Sigmoid colon (tissue), 7 donors: ENCODE measurements around the gene ZRANB3. TPM values are rescaled to one million over a fixed set of nuclear protein-coding genes. Genes with fewer than 3 reads are reported as not detected.

Experiments used
- DNase-seq: peaks from one replicate; pipeline ENCODE4 v3.0.0-alpha.2; 2019
- H3K27ac ChIP-seq, 4 donors: fragments of 200-600 bp; sonication (generic); one replicate each; pipeline ENCODE4 v1.5.1; 2016 to 2019; ENCODE audit warnings: mild to moderate bottlenecking in 1 of 4
- H3K27me3 ChIP-seq, 3 donors: fragments of 200-600 bp; sonication (generic); one replicate each; pipeline ENCODE4 v1.5.1; 2019; ENCODE audit warnings: mild to moderate bottlenecking in 1 of 3
- H3K36me3 ChIP-seq, 4 donors: fragments of 200-600 bp; sonication (generic); one replicate each; pipeline ENCODE4 v1.5.1; 2016 to 2019
- H3K4me1 ChIP-seq, 4 donors: fragments of 200-600 bp; sonication (generic); one replicate each; pipeline ENCODE4 v1.5.1; 2017 to 2019
- H3K4me3 ChIP-seq, 4 donors: fragments of 200-600 bp; sonication (generic); one replicate each; pipeline ENCODE4 v1.5.1; 2017 to 2019; ENCODE audit warnings: mild to moderate bottlenecking in 2 of 4, moderate library complexity in 1 of 4
- H3K9me3 ChIP-seq, 4 donors: fragments of 200-600 bp in 3 of 4; sonication (generic) in 3 of 4; one replicate each; pipeline versions ENCODE4 v1.5.1 to v1.6.1; 2013 to 2019
- EP300 ChIP-seq, 4 donors: sonication (generic); formaldehyde crosslinking; IDR thresholded peaks; one replicate each; pipeline ENCODE4 v1.6.1; 2017; ENCODE audit warnings: antibody characterized with exemption in 4 of 4
- POLR2A ChIP-seq, 2 donors: fragments of 450-650 bp; IDR thresholded peaks; one replicate each; pipeline ENCODE4 v1.6.1; 2016; ENCODE audit warnings: antibody characterized with exemption in 2 of 2, mild to moderate bottlenecking in 2 of 2, moderate library complexity in 2 of 2
- POLR2AphosphoS5 ChIP-seq, 4 donors: sonication (generic); formaldehyde crosslinking; IDR thresholded peaks; one replicate each; pipeline ENCODE4 v1.6.1; 2017; ENCODE audit warnings: antibody characterized with exemption in 4 of 4
- WGBS, 2 donors: extraction: QIAGEN DNeasy Blood & Tissue Kit; methylation state at CpG; one replicate each; pipeline ENCODE4 v1.1.7; 2013; 5-methylcytosine and 5-hydroxymethylcytosine counted together
- intact Hi-C: fragments of 100-400 bp; cut with DNase I; formaldehyde crosslinking; loops from one replicate; pipeline ENCODE4 v1.15.1; 2023
- polyA plus RNA-seq, 3 donors: library from polyadenylated mRNA; stranded (reverse); fragments of 200-250 nt; gene quantifications; one replicate each; pipeline ENCODE4 v1.2.3, GENCODE V29; 2013
- total RNA-seq, 4 donors: library from RNA; depleted of rRNA; stranded (reverse); fragments of >200 nt; gene quantifications; one replicate each; pipeline ENCODE4 v1.1.0, GENCODE V29; 2016
- TF ChIP-seq, protein P1 (sequence below), 4 experiments: fragments of 450-650 bp in 3 of 4; fragments of 200-600 bp in 1 of 4; IDR thresholded peaks; one replicate each; pipeline ENCODE4 v1.5.1; 2016 to 2019; ENCODE audit warnings: antibody characterized with exemption in 4 of 4, mild to moderate bottlenecking in 3 of 4, moderate library complexity in 2 of 4
- donor health status: healthy with polysubstance abuse.
- donor health status: Bipolar disorder and iron deficiency.
- donor health status: healthy.

ZRANB3 gene
- total and polyA plus RNA-seq, 7 donors: 1.2 to 7.2 (median 3.1) TPM

DNA sequence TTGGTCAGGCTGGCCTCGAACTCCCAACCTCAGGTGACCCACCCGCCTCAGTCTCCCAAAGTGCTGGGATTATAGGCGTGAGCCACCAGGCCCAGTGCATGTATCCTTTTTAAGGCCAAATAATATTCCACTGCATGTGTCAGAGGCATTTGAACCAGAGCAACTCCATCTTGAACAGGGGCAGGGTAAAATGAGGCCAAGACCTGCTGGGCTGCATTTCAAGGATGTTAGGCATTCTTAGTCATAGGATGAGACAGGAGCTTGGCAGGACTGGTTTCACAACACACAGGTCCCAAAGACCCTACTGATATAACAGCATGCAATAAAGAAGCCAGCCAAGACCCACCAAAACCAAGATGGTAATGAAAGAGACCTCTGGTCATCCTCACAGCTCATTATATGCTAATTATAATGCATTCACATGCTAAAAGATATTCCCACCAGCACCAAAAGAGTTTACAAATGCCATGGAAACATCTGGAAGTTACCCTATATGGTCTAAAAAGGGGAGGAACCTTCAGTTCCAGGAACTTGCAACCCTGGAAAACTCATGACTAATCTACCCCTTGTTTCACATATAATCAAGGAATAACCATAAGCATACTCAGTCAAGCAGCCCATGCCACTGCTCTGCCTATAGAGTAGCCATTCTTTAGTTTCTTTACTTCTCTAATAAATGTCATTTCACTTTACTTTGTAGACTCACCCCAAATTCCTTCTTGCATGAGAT lies 274.3 kb downstream of the ZRANB3 start:
- H3K9me3 ChIP-seq: no peaks in the 10 kb centered on the region
- intact Hi-C loops: no loop called here
- no peak overlapping the region for H3K27ac ChIP-seq
- no peaks in the 10 kb centered on the region for H3K27me3 ChIP-seq
- TF ChIP-seq POLR2A (IDR thresholded peaks at IDR 0.05) (no peak), POLR2AphosphoS5 (IDR thresholded peaks at IDR 0.05) (no peak), EP300 (IDR thresholded peaks at IDR 0.05) (no peak)
- TF ChIP-seq, protein P1, sequence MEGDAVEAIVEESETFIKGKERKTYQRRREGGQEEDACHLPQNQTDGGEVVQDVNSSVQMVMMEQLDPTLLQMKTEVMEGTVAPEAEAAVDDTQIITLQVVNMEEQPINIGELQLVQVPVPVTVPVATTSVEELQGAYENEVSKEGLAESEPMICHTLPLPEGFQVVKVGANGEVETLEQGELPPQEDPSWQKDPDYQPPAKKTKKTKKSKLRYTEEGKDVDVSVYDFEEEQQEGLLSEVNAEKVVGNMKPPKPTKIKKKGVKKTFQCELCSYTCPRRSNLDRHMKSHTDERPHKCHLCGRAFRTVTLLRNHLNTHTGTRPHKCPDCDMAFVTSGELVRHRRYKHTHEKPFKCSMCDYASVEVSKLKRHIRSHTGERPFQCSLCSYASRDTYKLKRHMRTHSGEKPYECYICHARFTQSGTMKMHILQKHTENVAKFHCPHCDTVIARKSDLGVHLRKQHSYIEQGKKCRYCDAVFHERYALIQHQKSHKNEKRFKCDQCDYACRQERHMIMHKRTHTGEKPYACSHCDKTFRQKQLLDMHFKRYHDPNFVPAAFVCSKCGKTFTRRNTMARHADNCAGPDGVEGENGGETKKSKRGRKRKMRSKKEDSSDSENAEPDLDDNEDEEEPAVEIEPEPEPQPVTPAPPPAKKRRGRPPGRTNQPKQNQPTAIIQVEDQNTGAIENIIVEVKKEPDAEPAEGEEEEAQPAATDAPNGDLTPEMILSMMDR (IDR thresholded peaks at IDR 0.05): no peak
- WGBS, 2 donors: 94 to 97% methylated on average over 3 of the region's 3 CpGs
- no peaks in the 10 kb centered on the region for H3K4me1 ChIP-seq
- no peaks in the 10 kb centered on the region for H3K36me3 ChIP-seq
- H3K4me3 ChIP-seq: no peak overlapping the region
- no peak for DNase-seq

DNA sequence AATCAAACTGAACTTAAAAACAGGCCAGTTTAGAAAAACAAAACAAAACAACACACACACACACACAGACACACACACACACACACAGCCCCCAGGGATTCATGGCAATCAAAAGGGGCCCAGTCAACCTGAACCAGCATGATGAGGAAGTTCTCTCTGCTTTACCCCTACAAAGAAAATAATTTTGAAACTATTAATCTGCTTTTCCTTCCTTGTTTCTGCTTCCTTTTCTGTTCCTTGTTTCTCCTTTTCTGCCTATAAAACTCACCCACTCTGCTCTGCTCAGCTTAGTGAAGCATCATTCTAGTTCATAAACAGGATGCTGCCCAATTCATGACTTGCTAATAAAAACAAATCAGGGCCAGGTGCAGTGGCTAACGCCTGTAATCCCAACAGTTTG lies 275.8 kb downstream of the ZRANB3 start:
- Histone ChIP-seq H3K27ac (no peak overlapping the region), H3K36me3 (no peaks in the 10 kb centered on the region), H3K9me3 (peaks cover 0 to 5% (median 3%) of the 10 kb centered on the region in 4 donors), H3K4me1 (no peaks in the 10 kb centered on the region), H3K27me3 (no peaks in the 10 kb centered on the region), H3K4me3 (no peak overlapping the region)
- intact Hi-C loops: no loop called here
- WGBS, 2 donors: 75 to 89% methylated on average over 1 of the region's 1 CpG
- DNase-seq: no peak
- TF ChIP-seq POLR2AphosphoS5 (IDR thresholded peaks at IDR 0.05) (no peak), POLR2A (IDR thresholded peaks at IDR 0.05) (no peak)

DNA sequence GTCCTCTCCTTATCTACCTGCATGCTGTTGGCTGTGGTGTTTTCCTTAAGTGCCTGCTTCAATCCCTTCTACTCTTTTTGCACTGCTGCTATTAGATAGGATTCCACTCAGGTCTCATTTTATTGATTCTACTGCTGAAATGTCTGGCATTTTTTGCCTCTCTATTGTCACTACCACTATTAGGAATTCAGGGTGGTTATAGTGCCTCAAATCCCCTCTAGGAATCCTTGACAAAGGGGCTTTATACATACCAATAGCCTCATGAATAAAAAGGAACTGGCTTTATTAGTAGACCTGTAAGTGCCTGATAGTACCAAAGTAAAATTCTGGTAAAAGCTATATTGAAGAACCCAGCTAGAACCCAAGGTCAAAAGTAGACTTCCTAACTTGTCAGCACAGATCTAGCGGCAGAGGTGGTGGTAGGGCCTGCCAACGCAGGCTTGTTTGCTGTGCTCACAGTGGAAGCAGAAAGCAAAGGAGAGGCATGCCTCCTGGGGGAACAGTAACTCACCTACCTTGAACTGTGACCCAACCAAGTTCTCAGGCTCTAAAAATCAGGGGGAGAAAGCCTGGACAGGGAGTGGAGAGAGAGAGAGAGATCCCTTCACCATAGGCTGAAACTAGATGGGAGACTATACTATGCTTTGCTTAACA lies 278.1 kb downstream of the ZRANB3 start:
- intact Hi-C loops: no loop called here

DNA sequence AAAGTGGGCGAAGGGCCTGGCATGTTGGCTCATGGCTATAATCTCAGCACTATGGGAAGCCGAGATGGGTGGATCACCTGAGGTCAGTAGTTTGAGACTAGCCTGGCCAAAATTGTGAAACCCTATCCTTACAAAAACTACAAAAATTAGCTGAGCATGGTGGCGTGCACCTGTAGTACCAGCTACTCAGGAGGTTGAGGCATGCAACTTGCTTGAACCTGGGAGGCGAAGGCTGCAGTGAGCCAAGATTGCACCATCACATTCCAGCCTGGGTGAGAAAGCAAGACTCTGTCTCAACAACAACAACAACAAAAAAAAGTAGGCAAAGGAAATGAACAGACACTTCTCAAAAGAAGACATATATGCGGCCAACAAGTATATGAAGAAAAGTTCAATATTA lies 282.4 kb downstream of the ZRANB3 start:
- no peak for DNase-seq
- no peaks in the 10 kb centered on the region for H3K36me3 ChIP-seq
- no peak overlapping the region for H3K4me3 ChIP-seq
- 95 to 96% methylated on average over 5 of the region's 5 CpGs for WGBS, 2 donors
- no peaks in the 10 kb centered on the region for H3K27me3 ChIP-seq
- no peak for TF ChIP-seq POLR2AphosphoS5 (IDR thresholded peaks at IDR 0.05)
- TF ChIP-seq POLR2A (IDR thresholded peaks at IDR 0.05): no peak
- no peak for TF ChIP-seq EP300 (IDR thresholded peaks at IDR 0.05)
- TF ChIP-seq, protein P1 (IDR thresholded peaks at IDR 0.05): no peak
- H3K9me3 ChIP-seq: peaks cover 0 to 5% (median 4%) of the 10 kb centered on the region in 4 donors
- H3K27ac ChIP-seq: no peak overlapping the region
- intact Hi-C loops: no loop called here
- peaks cover 0 to 6% (median 0%) of the 10 kb centered on the region in 4 donors for H3K4me1 ChIP-seq

More for the DNA sequence above, 278.1 kb downstream of the ZRANB3 start:
- no peak for TF ChIP-seq POLR2AphosphoS5 (IDR thresholded peaks at IDR 0.05)
- no peak for TF ChIP-seq EP300 (IDR thresholded peaks at IDR 0.05)
- TF ChIP-seq, protein P1 (IDR thresholded peaks at IDR 0.05): no peak
- TF ChIP-seq POLR2A (IDR thresholded peaks at IDR 0.05): no peak
- Histone ChIP-seq H3K27me3 (no peaks in the 10 kb centered on the region), H3K27ac (no peak overlapping the region), H3K4me3 (no peak overlapping the region), H3K36me3 (no peaks in the 10 kb centered on the region), H3K4me1 (no peaks in the 10 kb centered on the region), H3K9me3 (peaks cover 0 to 5% (median 4%) of the 10 kb centered on the region in 4 donors)
- no peak for DNase-seq
- whole genome bisulfite sequencing, 2 donors: 86 to 94% methylated on average over 2 of the region's 2 CpGs

DNA sequence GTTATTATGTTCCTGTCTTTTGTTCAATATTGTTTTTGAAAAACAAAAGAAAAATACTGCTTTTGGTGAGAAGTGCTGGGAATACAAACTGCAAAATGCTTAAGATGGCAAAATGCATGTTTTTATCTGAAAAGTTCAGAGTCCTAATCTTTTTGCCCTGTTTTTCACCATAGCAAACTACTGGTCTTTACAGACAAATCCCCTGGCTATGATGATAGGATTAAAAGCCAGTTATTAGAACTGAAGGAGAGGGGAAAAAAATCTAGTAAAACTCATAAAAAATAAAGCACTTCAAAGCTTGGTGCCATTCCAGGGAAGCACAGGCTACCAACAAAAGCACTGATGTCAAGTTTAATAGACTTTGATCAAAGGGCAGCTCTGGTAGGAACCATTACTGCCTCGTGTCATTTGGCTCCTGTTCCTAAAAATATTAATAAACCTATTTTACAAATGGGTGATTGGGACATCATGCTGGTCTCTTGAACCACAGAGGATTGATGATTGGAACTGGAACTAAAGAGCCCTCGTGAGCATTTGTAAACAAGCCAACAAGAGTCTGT lies 284.2 kb downstream of the ZRANB3 start:
- Histone ChIP-seq H3K27me3 (no peaks in the 10 kb centered on the region), H3K9me3 (peaks cover 0 to 5% (median 4%) of the 10 kb centered on the region in 4 donors), H3K27ac (no peak overlapping the region), H3K4me1 (peaks cover 0 to 6% (median 0%) of the 10 kb centered on the region in 4 donors), H3K4me3 (no peak overlapping the region), H3K36me3 (no peaks in the 10 kb centered on the region)
- intact Hi-C loops: no loop called here
- DNase-seq: no peak
- 42 to 60% methylated on average over 2 of the region's 2 CpGs for WGBS, 2 donors
- TF ChIP-seq POLR2A (IDR thresholded peaks at IDR 0.05): no peak
- TF ChIP-seq, protein P1 (IDR thresholded peaks at IDR 0.05): no peak
- TF ChIP-seq POLR2AphosphoS5 (IDR thresholded peaks at IDR 0.05): no peak
- TF ChIP-seq EP300 (IDR thresholded peaks at IDR 0.05): no peak
